Ishikawa (cell line): ENCODE measurements around the gene PSMB11.

Experiments
- CREB1 ChIP-seq: IDR thresholded peaks from 2 replicates; pipeline ENCODE4 v1.6.1; 2012; ENCODE audit warnings: low read depth
- EGR1 ChIP-seq: IDR thresholded peaks from 2 replicates; pipeline ENCODE4 v1.6.1; 2012
- EP300 ChIP-seq: IDR thresholded peaks from 2 replicates; pipeline ENCODE4 v1.6.1; 2012; ENCODE audit warnings: borderline replicate concordance
- NFIC ChIP-seq: IDR thresholded peaks from 2 replicates; pipeline ENCODE4 v1.6.1; 2012
- RAD21 ChIP-seq: IDR thresholded peaks from 2 replicates; pipeline ENCODE4 v1.6.1; 2012; ENCODE audit warnings: low read depth
- TAF1 ChIP-seq: IDR thresholded peaks from 2 replicates; pipeline ENCODE4 v1.6.1; 2012; ENCODE audit warnings: low read depth, mild to moderate bottlenecking
- TCF12 ChIP-seq: IDR thresholded peaks from 2 replicates; pipeline ENCODE4 v1.6.1; 2012; ENCODE audit warnings: low read depth
- ZBTB7A ChIP-seq: IDR thresholded peaks from 2 replicates; pipeline ENCODE4 v1.6.1; 2012; ENCODE audit warnings: low read depth
- TF ChIP-seq, protein P1 (sequence below): IDR thresholded peaks from 2 replicates; pipeline ENCODE4 v1.6.1; 2012; ENCODE audit warnings: low read depth, mild to moderate bottlenecking
- TF ChIP-seq, protein P2 (sequence below): IDR thresholded peaks from 2 replicates; pipeline ENCODE4 v1.6.1; 2012

- TF ChIP-seq CREB1 (no peak), TCF12 (no peak), NFIC (no peak), RAD21 (no peak), ZBTB7A (no peak), TAF1 (no peak), EGR1 (no peak), EP300 (no peak)
- TF ChIP-seq, protein P1, sequence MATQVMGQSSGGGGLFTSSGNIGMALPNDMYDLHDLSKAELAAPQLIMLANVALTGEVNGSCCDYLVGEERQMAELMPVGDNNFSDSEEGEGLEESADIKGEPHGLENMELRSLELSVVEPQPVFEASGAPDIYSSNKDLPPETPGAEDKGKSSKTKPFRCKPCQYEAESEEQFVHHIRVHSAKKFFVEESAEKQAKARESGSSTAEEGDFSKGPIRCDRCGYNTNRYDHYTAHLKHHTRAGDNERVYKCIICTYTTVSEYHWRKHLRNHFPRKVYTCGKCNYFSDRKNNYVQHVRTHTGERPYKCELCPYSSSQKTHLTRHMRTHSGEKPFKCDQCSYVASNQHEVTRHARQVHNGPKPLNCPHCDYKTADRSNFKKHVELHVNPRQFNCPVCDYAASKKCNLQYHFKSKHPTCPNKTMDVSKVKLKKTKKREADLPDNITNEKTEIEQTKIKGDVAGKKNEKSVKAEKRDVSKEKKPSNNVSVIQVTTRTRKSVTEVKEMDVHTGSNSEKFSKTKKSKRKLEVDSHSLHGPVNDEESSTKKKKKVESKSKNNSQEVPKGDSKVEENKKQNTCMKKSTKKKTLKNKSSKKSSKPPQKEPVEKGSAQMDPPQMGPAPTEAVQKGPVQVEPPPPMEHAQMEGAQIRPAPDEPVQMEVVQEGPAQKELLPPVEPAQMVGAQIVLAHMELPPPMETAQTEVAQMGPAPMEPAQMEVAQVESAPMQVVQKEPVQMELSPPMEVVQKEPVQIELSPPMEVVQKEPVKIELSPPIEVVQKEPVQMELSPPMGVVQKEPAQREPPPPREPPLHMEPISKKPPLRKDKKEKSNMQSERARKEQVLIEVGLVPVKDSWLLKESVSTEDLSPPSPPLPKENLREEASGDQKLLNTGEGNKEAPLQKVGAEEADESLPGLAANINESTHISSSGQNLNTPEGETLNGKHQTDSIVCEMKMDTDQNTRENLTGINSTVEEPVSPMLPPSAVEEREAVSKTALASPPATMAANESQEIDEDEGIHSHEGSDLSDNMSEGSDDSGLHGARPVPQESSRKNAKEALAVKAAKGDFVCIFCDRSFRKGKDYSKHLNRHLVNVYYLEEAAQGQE = no peak
- TF ChIP-seq, protein P2, sequence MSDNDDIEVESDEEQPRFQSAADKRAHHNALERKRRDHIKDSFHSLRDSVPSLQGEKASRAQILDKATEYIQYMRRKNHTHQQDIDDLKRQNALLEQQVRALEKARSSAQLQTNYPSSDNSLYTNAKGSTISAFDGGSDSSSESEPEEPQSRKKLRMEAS = no peak
These were observed 51.5 kb downstream of the PSMB11 start for GRCh38 chr14:23093526-23093925.
